GM10248 (cell line): ENCODE measurements around the gene CCL25.

Experiments used
- CTCF ChIA-PET: fragments of 300-600 bp; sonication (Branson Sonifier 250); formaldehyde crosslinking; extraction: SDS; loops from one replicate; lab custom pipeline; 2021; ENCODE audit warnings: antibody characterized with exemption; lab: Yijun Ruan, JAX
- POLR2A ChIA-PET: fragments of 350-650 bp; sonication (Branson Sonifier 250); formaldehyde crosslinking; extraction: SDS; loops from one replicate; lab custom pipeline; 2020; ENCODE audit warnings: antibody characterized with exemption; lab: Yijun Ruan, JAX
- DNase-seq: peaks from one replicate; pipeline ENCODE4 v3.0.0; 2012; ENCODE audit errors: extremely low spot score
- TF ChIP-seq, protein P1 (sequence below): IDR thresholded peaks from 2 replicates; pipeline ENCODE4 v1.5.1; 2012; ENCODE audit warnings: mild to moderate bottlenecking, low read depth; ENCODE audit errors: extremely low read depth, missing control alignments, control extremely low read depth

CCL25 gene

DNA sequence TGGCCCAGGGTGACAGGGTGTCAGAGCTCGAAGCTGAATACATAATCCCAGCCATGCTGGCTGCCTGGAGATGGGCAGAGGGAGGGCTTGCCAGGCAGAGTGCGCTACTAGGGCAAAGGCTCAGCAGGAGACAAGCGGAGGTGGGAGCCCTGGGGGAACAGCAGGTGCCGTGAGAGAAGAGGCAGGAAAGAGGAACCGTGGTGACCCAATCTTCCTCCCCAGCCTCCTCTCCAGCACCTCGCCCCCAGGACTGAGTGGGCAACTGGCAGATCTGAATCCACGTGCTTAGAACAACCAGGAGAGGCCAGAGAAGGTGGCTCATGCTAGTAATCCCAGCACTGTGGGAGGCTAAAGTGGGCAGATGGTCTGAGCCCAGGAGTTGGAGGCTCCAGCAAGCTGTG, 11.0 kb upstream of the CCL25 start:
- ChIA-PET POLR2A (no interaction called here), CTCF (no interaction called here)
- no peak for DNase-seq
- TF ChIP-seq, protein P1, sequence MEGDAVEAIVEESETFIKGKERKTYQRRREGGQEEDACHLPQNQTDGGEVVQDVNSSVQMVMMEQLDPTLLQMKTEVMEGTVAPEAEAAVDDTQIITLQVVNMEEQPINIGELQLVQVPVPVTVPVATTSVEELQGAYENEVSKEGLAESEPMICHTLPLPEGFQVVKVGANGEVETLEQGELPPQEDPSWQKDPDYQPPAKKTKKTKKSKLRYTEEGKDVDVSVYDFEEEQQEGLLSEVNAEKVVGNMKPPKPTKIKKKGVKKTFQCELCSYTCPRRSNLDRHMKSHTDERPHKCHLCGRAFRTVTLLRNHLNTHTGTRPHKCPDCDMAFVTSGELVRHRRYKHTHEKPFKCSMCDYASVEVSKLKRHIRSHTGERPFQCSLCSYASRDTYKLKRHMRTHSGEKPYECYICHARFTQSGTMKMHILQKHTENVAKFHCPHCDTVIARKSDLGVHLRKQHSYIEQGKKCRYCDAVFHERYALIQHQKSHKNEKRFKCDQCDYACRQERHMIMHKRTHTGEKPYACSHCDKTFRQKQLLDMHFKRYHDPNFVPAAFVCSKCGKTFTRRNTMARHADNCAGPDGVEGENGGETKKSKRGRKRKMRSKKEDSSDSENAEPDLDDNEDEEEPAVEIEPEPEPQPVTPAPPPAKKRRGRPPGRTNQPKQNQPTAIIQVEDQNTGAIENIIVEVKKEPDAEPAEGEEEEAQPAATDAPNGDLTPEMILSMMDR = no peak

DNA sequence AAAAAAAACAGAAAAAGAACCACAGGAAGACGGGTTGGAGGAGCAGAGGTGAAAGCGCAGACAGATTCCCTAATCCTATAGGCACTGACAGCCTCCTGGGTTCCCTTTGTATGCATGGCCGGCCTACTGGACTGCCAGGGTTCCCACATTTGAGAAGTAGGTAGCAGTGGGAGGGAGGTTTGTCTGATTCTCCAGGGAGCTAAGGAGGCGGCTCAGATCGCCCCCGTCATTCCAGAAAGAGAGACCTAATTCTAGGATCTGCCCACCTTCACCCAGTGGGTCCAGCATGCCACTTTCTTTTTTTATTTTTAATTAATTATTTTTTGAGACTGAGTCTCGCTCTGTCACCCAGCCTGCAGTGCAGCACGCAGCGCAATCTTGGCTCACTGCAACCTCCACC, 9.7 kb upstream of the CCL25 start:
- TF ChIP-seq, protein P1 = no peak
- CTCF ChIA-PET = no interaction called here
- POLR2A ChIA-PET = no interaction called here

DNA sequence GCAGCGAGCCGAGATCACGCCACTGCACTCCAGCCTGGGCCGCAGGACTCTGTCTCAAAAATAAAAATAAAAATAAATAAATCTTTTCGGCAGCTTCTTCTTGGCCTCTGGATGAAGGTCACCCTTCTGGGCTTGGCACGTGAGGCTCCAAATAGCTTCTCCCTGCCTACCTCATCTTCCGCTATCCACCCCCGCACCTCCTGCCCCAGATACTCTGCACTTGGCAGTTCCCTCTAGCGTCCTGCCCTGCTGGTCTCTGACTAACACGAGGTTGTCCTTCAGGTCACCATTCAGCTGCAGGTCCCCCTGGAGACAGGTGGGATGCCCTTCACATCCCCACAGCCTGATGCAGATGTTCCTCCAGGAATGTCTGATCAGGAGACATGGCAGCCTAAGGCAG, 8.5 kb upstream of the CCL25 start:
- TF ChIP-seq, protein P1 = no peak
- ChIA-PET CTCF (interaction anchor here (1.2 kb wide), 1 partner anchor 13 kb away, joined by 4 read pairs; no protein-coding TSS in a partner anchor), POLR2A (no interaction called here)
- DNase-seq = no peak

More for the DNA sequence above, 9.7 kb upstream of the CCL25 start:
- DNase-seq = no peak

DNA sequence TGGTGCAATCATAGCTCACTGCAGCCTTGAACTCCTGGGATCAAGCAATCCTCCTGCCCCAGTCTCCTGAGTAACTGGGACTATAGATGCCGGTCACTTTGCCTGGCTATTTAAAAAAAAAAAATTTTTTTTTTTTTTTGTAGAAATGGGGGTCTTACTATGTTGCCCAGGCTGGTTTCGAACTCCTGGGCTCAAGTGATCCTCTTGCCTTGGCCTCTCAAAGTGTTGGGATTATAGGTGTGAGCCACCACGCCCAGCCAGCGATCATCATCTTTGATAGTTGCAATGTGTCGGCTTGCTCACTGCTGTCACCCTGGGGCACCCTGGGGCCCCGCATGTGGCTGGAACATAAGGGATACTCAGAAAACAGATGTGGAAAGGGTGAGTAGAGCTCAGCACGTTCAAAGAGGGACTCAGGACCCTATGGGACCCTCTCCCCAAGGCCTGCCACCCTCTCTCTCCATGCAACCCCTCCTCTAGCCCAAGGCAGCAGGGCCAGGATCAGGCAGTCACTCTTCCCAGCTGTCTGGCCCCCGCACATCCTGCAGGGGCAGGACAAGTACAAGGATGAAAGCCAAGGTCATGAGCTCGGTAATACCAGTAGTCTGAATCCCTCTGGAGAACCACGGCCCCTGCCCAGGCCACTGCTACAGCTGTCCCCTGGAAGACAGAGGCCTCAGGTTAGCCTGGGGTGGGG, 6.5 kb upstream of the CCL25 start:
- ChIA-PET CTCF (no interaction called here), POLR2A (no interaction called here)
- no peak for DNase-seq
- TF ChIP-seq, protein P1 = no peak

DNA sequence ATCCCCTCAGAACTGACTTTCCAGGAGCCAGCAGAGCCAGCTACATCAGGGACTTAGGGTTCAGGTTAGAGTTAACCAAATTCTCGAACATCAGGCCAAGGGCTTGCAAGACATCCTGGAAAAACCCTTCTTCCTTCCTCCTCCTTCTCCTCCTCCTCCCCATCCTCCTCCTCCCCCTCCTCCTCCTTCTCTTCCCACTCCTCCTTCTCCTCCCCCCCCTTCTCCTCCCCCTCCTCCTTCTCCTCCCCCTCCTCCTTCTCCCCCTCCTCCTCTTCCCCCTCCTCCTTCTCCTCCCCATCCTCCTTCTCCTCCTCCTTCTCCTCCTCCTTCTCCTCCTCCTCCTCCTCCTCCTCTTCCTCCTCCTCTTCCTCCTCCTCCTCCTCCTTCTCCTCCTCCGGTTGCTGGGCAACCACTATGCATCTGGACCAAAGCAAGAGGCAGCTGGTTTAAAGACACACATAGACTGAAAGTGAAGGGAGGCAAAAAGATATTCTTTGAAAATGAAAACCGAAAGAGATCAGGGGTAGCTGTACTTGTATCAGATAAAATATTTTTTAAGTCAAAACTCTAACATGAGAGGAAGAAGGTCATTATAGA, 5.9 kb upstream of the CCL25 start:
- CTCF ChIA-PET = no interaction called here
- POLR2A ChIA-PET = no interaction called here
- TF ChIP-seq, protein P1 = no peak
- DNase-seq = no peak

DNA sequence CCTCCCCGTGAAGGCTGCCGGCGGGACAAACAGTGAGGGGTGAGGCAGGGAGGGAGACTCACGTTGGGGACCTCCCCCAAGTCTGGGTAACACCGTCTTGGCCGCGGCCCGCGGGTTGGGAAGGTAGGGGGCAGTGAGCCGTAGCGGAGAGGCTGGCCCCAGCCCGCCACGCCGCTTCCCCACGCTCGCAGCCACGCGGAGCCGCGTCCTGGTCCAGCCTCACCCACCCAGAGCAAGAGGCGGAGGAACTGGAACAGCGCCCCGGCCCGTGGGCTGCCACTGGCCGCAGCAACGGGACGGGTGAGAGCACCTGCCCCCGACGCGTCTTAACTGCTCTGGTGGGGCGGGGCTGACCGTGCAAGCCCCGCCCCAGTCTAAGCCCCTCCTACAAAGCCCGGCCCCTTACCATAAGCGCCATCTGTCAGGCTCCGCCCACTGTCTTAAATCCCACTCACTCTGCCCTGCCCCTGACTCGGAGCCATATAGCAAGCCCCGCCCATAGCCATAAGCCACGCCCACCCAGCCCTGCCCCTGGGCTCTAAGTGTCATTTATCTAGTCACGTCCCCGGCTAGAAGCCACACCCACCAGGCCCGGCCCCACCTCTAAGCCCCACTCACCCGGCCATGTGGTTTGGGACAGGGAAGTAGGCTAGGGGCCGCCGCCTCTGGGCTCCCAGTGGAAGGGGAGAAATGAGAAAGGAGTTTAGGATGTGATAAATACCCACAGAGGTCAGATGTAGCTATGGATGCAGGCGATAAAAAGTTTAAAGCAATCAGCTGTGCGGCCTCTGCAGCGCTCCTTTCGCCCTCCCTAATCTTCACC, 2.1 kb upstream of the CCL25 start:
- TF ChIP-seq, protein P1 = no peak
- ChIA-PET POLR2A (no interaction called here), CTCF (interaction anchor here (2.4 kb wide), 1 partner anchor 107 kb away, joined by 7 read pairs; the partner anchor contains the start of gene TIMM44)
- peak; percentile 99 for DNase-seq
